Calu3 (cell line): Measurements from ENCODE around the gene MARK3. TPM values are rescaled to one million over a fixed set of nuclear protein-coding genes. Genes with fewer than 3 reads are reported as not detected.
"Not testable (repeated sequence)": the region's sequence is repeated elsewhere in the genome, so short reads cannot be mapped to it uniquely, and the experiment has no call there.

ENCODE experiments used
- BruUV-seq: library from RNA; stranded (reverse); fragments of 400-500 nt; replicated peaks from 2 replicates; lab custom pipeline; 2021; lab: Mats Ljungman, UMichigan
- CTCF ChIA-PET: fragments of 300-600 bp; sonication (Branson Sonifier 250); formaldehyde crosslinking; loops from one replicate; lab custom pipeline; 2022; ENCODE audit warnings: antibody characterized with exemption; lab: Charles Lee
- DNase-seq: peaks from one replicate; pipeline ENCODE4 v3.0.0; 2022
- H3K27ac Mint-ChIP-seq: one replicate; pipeline ENCODE4 v1.8.0; 2022; ENCODE audit warnings: mixed read lengths; ENCODE audit not compliant: unreplicated experiment
- H3K27me3 Mint-ChIP-seq: one replicate; pipeline ENCODE4 v1.8.0; 2022; ENCODE audit warnings: mixed read lengths; ENCODE audit not compliant: unreplicated experiment
- H3K36me3 Mint-ChIP-seq: one replicate; pipeline ENCODE4 v1.8.0; 2022; ENCODE audit warnings: mild to moderate bottlenecking, moderate library complexity, mixed read lengths; ENCODE audit not compliant: insufficient read depth, unreplicated experiment
- H3K4me1 Mint-ChIP-seq: one replicate; pipeline ENCODE4 v1.8.0; 2022; ENCODE audit warnings: mild to moderate bottlenecking, low read depth, mixed read lengths; ENCODE audit not compliant: unreplicated experiment
- H3K4me3 Mint-ChIP-seq: one replicate; pipeline ENCODE4 v1.8.0; 2022; ENCODE audit warnings: mild to moderate bottlenecking, low read depth, moderate library complexity, mixed read lengths; ENCODE audit not compliant: unreplicated experiment
- H3K9me3 Mint-ChIP-seq: one replicate; pipeline ENCODE4 v1.8.0; 2022; ENCODE audit warnings: low read depth, mixed read lengths; ENCODE audit not compliant: unreplicated experiment
- intact Hi-C: fragments of 100-400 bp; cut with micrococcal nuclease; formaldehyde crosslinking; loops from one replicate; pipeline ENCODE4 v1.10.0; 2022; ENCODE audit not compliant: unreplicated experiment
- total RNA-seq: library from RNA; stranded (reverse); gene quantifications from 2 replicates; pipeline ENCODE4 v1.2.3, GENCODE V29; 2022
- TF ChIP-seq, protein P1 (sequence below): fragments of 200-600 bp; IDR thresholded peaks from one replicate; pipeline ENCODE4 v1.8.0; 2022; ENCODE audit warnings: antibody characterized with exemption; ENCODE audit not compliant: unreplicated experiment

MARK3 gene
- total RNA-seq, 1 experiment from 2014 or later: 76.0 TPM

GRCh38 chr14:103510724-103511693 lies 125.8 kb downstream of the MARK3 start:
- CTCF ChIA-PET: interaction anchor here (0.6 kb wide), 1 partner anchor 21 kb away, joined by 3 read pairs; no protein-coding TSS in a partner anchor
- H3K4me1 Mint-ChIP-seq: no peaks in the 10 kb centered on the region
- TF ChIP-seq, protein P1, sequence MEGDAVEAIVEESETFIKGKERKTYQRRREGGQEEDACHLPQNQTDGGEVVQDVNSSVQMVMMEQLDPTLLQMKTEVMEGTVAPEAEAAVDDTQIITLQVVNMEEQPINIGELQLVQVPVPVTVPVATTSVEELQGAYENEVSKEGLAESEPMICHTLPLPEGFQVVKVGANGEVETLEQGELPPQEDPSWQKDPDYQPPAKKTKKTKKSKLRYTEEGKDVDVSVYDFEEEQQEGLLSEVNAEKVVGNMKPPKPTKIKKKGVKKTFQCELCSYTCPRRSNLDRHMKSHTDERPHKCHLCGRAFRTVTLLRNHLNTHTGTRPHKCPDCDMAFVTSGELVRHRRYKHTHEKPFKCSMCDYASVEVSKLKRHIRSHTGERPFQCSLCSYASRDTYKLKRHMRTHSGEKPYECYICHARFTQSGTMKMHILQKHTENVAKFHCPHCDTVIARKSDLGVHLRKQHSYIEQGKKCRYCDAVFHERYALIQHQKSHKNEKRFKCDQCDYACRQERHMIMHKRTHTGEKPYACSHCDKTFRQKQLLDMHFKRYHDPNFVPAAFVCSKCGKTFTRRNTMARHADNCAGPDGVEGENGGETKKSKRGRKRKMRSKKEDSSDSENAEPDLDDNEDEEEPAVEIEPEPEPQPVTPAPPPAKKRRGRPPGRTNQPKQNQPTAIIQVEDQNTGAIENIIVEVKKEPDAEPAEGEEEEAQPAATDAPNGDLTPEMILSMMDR: no peak
- intact Hi-C loops: no loop called here
- H3K4me3 Mint-ChIP-seq: no peak overlapping the region
- no peaks in the 10 kb centered on the region for H3K9me3 Mint-ChIP-seq
- BruUV-seq: no TSS peak
- H3K27ac Mint-ChIP-seq: no peak overlapping the region
- H3K36me3 Mint-ChIP-seq: peaks cover 68% of the 10 kb centered on the region
- no peak for DNase-seq
- no peaks in the 10 kb centered on the region for H3K27me3 Mint-ChIP-seq

GRCh38 chr14:103512180-103512579 lies 127.0 kb downstream of the MARK3 start:
- H3K27me3 Mint-ChIP-seq, H3K4me1 Mint-ChIP-seq, intact Hi-C loops, CTCF ChIA-PET, H3K27ac Mint-ChIP-seq, DNase-seq, H3K9me3 Mint-ChIP-seq, H3K4me3 Mint-ChIP-seq, BruUV-seq: not testable (repeated sequence)
- peaks cover 60% of the 10 kb centered on the region for H3K36me3 Mint-ChIP-seq

DNA sequence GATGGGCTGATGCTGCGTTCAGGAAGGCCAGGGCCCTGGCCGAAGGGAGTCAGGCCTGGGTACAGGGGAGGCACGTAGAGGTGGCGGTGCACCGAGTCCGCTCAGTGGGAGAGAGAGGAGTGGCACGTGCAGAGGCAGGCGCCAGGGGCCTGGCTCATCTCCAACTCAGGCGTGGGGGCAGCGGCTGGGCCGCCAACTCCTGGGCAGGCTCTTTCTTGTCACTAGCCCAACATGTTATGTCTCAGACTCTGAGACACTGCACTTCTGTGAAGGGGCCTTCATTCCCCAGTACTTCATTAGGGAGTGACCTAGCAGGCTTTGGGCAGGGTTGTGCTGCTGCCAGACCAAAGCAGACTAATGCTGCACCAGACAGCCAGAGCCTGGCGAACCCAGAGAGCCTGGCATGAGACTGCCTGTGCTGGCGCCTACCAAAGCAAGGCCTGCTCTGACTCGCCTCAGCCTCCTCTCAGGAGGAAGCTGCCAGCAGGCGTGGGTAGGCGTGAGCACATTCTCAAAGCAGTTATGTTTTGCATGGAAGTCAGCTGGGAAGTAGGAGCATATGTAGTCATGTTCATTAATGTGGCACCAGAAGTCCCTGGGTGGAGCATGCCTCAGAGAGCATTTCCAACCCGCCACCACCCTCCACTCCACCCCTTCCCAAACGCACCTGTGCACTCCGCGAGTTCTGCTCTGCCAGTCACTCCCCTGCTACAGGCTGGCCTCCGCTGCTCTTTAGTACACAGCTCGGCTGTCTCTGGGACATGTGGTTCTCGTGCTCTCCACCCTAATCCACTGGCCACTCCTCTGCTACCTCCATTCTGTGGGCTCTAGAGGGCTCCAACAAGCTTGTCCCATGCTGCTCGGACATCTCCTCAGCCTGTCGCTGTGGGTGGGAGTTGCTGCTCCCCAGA lies 127.7 kb downstream of the MARK3 start:
- intact Hi-C loops: no loop called here
- Mint-ChIP-seq H3K4me1 (no peaks in the 10 kb centered on the region), H3K36me3 (peaks cover 57% of the 10 kb centered on the region), H3K27ac (no peak overlapping the region), H3K4me3 (no peak overlapping the region), H3K27me3 (no peaks in the 10 kb centered on the region), H3K9me3 (no peaks in the 10 kb centered on the region)
- CTCF ChIA-PET: no interaction called here
- BruUV-seq: no TSS peak
- TF ChIP-seq, protein P1: no peak
- DNase-seq: no peak

- no TSS peak for BruUV-seq
- TF ChIP-seq, protein P1: no peak
- no peak for DNase-seq
Observed at GRCh38 chr14:103514596-103515421, 129.6 kb downstream of the MARK3 start.

More at GRCh38 chr14:103514596-103515421, 129.6 kb downstream of the MARK3 start:
- CTCF ChIA-PET: no interaction called here
- H3K36me3 Mint-ChIP-seq: peaks cover 63% of the 10 kb centered on the region
- intact Hi-C loops: no loop called here
- no peaks in the 10 kb centered on the region for H3K27me3 Mint-ChIP-seq
- H3K9me3 Mint-ChIP-seq: no peaks in the 10 kb centered on the region
- H3K4me3 Mint-ChIP-seq: no peak overlapping the region
- H3K4me1 Mint-ChIP-seq: peaks cover 5% of the 10 kb centered on the region
- peak overlapping the region; percentile 58 for H3K27ac Mint-ChIP-seq
